Measurements from ENCODE around the gene MIOS. TPM values are rescaled to one million over a fixed set of nuclear protein-coding genes. Genes with fewer than 3 reads are reported as not detected.

Gene MIOS
- polyA plus RNA-seq, 2 of the 4 experiments (the other 2 are of a cell fraction): 19.1 to 49.1 TPM

DNA sequence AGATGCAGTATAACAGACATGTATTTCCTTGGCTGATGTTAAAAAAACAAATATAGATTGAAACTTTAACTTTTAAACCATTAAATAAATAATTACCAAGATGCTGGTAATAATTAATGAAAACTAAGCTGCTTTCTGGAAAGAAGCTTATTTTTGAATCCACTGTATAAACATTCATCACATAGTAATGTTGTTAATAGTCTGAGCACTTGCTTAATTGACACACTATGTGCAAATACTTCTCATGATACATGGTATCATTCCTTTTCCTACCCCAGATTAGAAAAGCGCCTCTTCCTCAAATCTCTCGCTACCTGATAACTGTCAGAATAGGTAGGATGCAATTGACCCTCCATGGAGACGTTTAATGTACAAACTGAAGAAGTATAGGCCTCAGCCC is 16.0 kb upstream of the MIOS start:
- DNase-seq (ENCODE audit: low read depth in 1 of 2, low spot score in 1 of 2) (no peak), ATAC-seq (no peak), FAIRE-seq (no peak)
- Histone ChIP-seq H3K4me3 (no peak overlapping the region), H3K4me2 (0 out of 3 replicates have a peak overlapping the region, but pooled peaks have one; percentile 30), H3K4me1 (peaks cover 9% of the 10 kb centered on the region; the same call in 2 of the 3 replicates), H3K27ac (no peak overlapping the region), H3K9me3 (no peaks in the 10 kb centered on the region)
- ChIA-PET POLR2A (no interaction called here), CTCF (interaction anchor here (2.9 to 3.6 kb wide), 2 partner anchors 8 to 126 kb away, joined by 14 to 16 read pairs; no protein-coding TSS in a partner anchor)
- 83% methylated on average over 3 of the region's 3 CpGs for WGBS (ENCODE audit: missing lambda C conversion rate)
- TF ChIP-seq POLR2AphosphoS2 (conservative IDR thresholded peaks at IDR 0.05; ENCODE audit: low read length): no peak
- TF ChIP-seq MYC (IDR thresholded peaks at IDR 0.05; ENCODE audit: borderline replicate concordance, low read length): no peak
- no peak for TF ChIP-seq FOSB (CRISPR knock-in tag; IDR thresholded peaks at IDR 0.05)
- TF ChIP-seq PBX3 (IDR thresholded peaks at IDR 0.05): no peak
- TF ChIP-seq ZSCAN20 (CRISPR knock-in tag; IDR thresholded peaks at IDR 0.05): no peak
- no peak for TF ChIP-seq JUN (IDR thresholded peaks at IDR 0.05)
- no peak for TF ChIP-seq ZFP36 (IDR thresholded peaks at IDR 0.05; ENCODE audit: borderline replicate concordance, partially characterized antibody)
- TF ChIP-seq CBX8 (IDR thresholded peaks at IDR 0.05): no peak
- TF ChIP-seq CHD4 (IDR thresholded peaks at IDR 0.05; ENCODE audit: borderline replicate concordance): no peak
- TF ChIP-seq EHF (CRISPR knock-in tag; IDR thresholded peaks at IDR 0.05): no peak
- TF ChIP-seq SMC3 (IDR thresholded peaks at IDR 0.05): no peak
- no peak for TF ChIP-seq FOSL2 (IDR thresholded peaks at IDR 0.05)
- no peak for TF ChIP-seq FOSL2 (CRISPR knock-in tag; IDR thresholded peaks at IDR 0.05)
- TF ChIP-seq KDM1A (IDR thresholded peaks at IDR 0.05; ENCODE audit: low read depth): no peak
- no peak for TF ChIP-seq HOXB5 (CRISPR knock-in tag; IDR thresholded peaks at IDR 0.05)
- TF ChIP-seq POLR2A (IDR thresholded peaks at IDR 0.05; ENCODE audit: low read length): no peak
- TF ChIP-seq, protein P1, sequence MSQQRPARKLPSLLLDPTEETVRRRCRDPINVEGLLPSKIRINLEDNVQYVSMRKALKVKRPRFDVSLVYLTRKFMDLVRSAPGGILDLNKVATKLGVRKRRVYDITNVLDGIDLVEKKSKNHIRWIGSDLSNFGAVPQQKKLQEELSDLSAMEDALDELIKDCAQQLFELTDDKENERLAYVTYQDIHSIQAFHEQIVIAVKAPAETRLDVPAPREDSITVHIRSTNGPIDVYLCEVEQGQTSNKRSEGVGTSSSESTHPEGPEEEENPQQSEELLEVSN (IDR thresholded peaks at IDR 0.05; ENCODE audit: borderline replicate concordance, low read depth): no peak
- no peak for TF ChIP-seq TFCP2L1 (CRISPR knock-in tag; IDR thresholded peaks at IDR 0.05)

DNA sequence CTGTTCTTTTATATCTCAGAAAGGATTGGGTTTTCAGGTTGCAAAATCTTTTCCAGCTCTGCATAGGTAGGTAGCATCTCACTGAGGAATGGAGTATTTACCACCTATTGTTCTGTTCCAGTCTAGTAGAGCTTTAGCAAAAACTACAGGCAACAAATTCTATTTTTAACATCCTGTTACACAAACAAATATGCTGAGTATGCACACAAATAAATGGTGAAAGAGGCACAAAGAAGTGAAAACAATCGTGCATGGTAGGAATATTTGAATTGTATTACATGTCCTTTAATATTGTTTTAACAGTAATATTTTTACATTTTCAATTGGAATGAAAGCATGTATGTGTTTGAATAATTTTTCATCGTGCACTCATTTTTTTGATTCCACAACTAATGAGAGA is 14.5 kb upstream of the MIOS start:
- ATAC-seq: no peak
- ChIA-PET POLR2A (no interaction called here), CTCF (interaction anchor here (1.7 to 2.9 kb wide), 2 partner anchors 10 to 128 kb away, joined by 8 to 16 read pairs; no protein-coding TSS in a partner anchor)
- FAIRE-seq: no peak
- Histone ChIP-seq H3K4me1 (peaks cover 9% of the 10 kb centered on the region; the same call in 2 of the 3 replicates), H3K27ac (no peak overlapping the region), H3K4me3 (no peak overlapping the region), H3K4me2 (no peak overlapping the region), H3K9me3 (no peaks in the 10 kb centered on the region)
- TF ChIP-seq BHLHE40 (IDR thresholded peaks at IDR 0.05; ENCODE audit: low read depth, low read length): no peak
- peak; percentile 76 for TF ChIP-seq MAFK (IDR thresholded peaks at IDR 0.05; ENCODE audit: partially characterized antibody)
- no peak for DNase-seq (ENCODE audit: low read depth in 1 of 2, low spot score in 1 of 2)
- WGBS (ENCODE audit: missing lambda C conversion rate): 44% methylated on average over 2 of the region's 2 CpGs

DNA sequence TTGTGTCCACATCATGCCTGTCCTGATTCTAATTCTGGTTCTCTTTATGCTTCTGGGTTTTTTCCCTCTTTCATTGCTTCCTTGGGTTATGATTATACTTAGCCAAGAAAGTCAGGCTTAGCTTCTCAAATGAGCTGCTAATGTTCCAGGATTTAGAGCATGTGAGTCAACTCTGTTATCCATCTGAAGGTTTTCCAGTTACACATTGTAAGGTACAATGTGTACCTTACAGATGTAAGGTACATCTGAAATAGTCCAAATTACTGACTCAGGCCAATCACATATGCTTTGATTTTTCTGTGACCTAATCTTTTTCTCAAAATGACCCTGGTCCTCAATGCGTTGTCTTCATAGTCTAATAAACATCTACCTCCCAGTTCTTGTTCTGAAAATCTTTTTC is 13.3 kb upstream of the MIOS start:
- WGBS (ENCODE audit: missing lambda C conversion rate): 95% methylated on average over 1 of the region's 1 CpG
- no peak overlapping the region for H3K27ac ChIP-seq
- no peak overlapping the region for H3K4me3 ChIP-seq
- FAIRE-seq (no peak), DNase-seq (ENCODE audit: low read depth in 1 of 2, low spot score in 1 of 2) (no peak), ATAC-seq (no peak)
- H3K4me2 ChIP-seq: no peak overlapping the region
- TF ChIP-seq NR3C1 (IDR thresholded peaks at IDR 0.05) (no peak), MAFK (IDR thresholded peaks at IDR 0.05; ENCODE audit: partially characterized antibody) (no peak), CBX8 (IDR thresholded peaks at IDR 0.05) (no peak), TP53 (CRISPR knock-in tag; IDR thresholded peaks at IDR 0.05) (no peak), EHF (CRISPR knock-in tag; IDR thresholded peaks at IDR 0.05) (no peak), CBX2 (IDR thresholded peaks at IDR 0.05; ENCODE audit: borderline replicate concordance, low read depth) (no peak), EHMT2 (IDR thresholded peaks at IDR 0.05; ENCODE audit: low read depth) (no peak), MAZ (IDR thresholded peaks at IDR 0.05; ENCODE audit: borderline replicate concordance, low read depth, low read length) (no peak), POLR2A (IDR thresholded peaks at IDR 0.05; ENCODE audit: low read length) (no peak), NFE2L2 (conservative IDR thresholded peaks at IDR 0.05; ENCODE audit: low read length) (no peak), RFX5 (IDR thresholded peaks at IDR 0.05) (no peak), FOSB (CRISPR knock-in tag; IDR thresholded peaks at IDR 0.05) (no peak), FOSL2 (IDR thresholded peaks at IDR 0.05) (no peak), FOSL2 (CRISPR knock-in tag; IDR thresholded peaks at IDR 0.05) (no peak), NPAS2 (CRISPR knock-in tag; IDR thresholded peaks at IDR 0.05; ENCODE audit: borderline replicate concordance) (no peak), HOXB13 (CRISPR knock-in tag; IDR thresholded peaks at IDR 0.05; ENCODE audit: low read depth) (no peak), CHD4 (IDR thresholded peaks at IDR 0.05; ENCODE audit: borderline replicate concordance) (no peak), ZNF302 (CRISPR knock-in tag; IDR thresholded peaks at IDR 0.05) (no peak), ZFP36 (IDR thresholded peaks at IDR 0.05; ENCODE audit: borderline replicate concordance, partially characterized antibody) (no peak), KDM5A (IDR thresholded peaks at IDR 0.05) (no peak)
- no peaks in the 10 kb centered on the region for H3K9me3 ChIP-seq
- CTCF ChIA-PET: interaction anchor here (2.9 kb wide), 1 partner anchor 11 kb away, joined by 16 read pairs; no protein-coding TSS in a partner anchor
- H3K4me1 ChIP-seq: peaks cover 9% of the 10 kb centered on the region; the same call in 2 of the 3 replicates
- POLR2A ChIA-PET: no interaction called here

All from A549 (cell line).